Activated CD4-positive, alpha-beta T cell treated with anti-CD3 and anti-CD28 coated beads for 36 hours (primary cell): ENCODE results near the gene LZTS3. TPM values are rescaled to one million over a fixed set of nuclear protein-coding genes. Genes with fewer than 3 reads are reported as not detected.
"Not testable (repeated sequence)": the region's sequence is repeated elsewhere in the genome, so short reads cannot be mapped to it uniquely, and the experiment has no call there.

Source experiments
- ATAC-seq: fragments of 200-7000 bp; cut with Tn5 transposase; one replicate; pipeline ENCODE4 v1.10.0; 2021; ENCODE audit warnings: mild to moderate bottlenecking, moderate library complexity
- CTCF ChIA-PET: fragments of 350-600 bp; sonication (Branson Sonifier 250); formaldehyde crosslinking; loops from one replicate; lab custom pipeline; 2021; ENCODE audit warnings: antibody characterized with exemption; lab: Charles Lee
- POLR2A ChIA-PET: fragments of 350-600 bp; sonication (Branson Sonifier 250); formaldehyde crosslinking; loops from one replicate; lab custom pipeline; 2021; ENCODE audit warnings: antibody characterized with exemption, inconsistent platforms; lab: Charles Lee
- DNase-seq: peaks from one replicate; pipeline ENCODE4 v3.0.0-alpha.2; 2020
- H3K27ac Mint-ChIP-seq: one replicate; pipeline ENCODE4 v1.8.0; 2021; ENCODE audit warnings: mixed read lengths
- H3K27me3 Mint-ChIP-seq: one replicate; pipeline ENCODE4 v1.8.0; 2021; ENCODE audit warnings: mixed read lengths
- H3K36me3 Mint-ChIP-seq: one replicate; pipeline ENCODE4 v1.8.0; 2021; ENCODE audit warnings: low read depth, mixed read lengths
- H3K4me1 Mint-ChIP-seq: one replicate; pipeline ENCODE4 v1.8.0; 2021; ENCODE audit warnings: mixed read lengths
- H3K4me3 Mint-ChIP-seq: one replicate; pipeline ENCODE4 v1.8.0; 2021; ENCODE audit warnings: mild to moderate bottlenecking, moderate library complexity, mixed read lengths
- H3K9me3 Mint-ChIP-seq: one replicate; pipeline ENCODE4 v1.8.0; 2021; ENCODE audit warnings: low read depth, mixed read lengths
- intact Hi-C, 2 experiments: fragments of 100-400 bp; cut with DNase I in 1 of 2; cut with micrococcal nuclease in 1 of 2; formaldehyde crosslinking; loops; one replicate each; pipeline versions ENCODE4 v1.14.2 to v1.15.1; 2022 to 2024; cut with DNase I, micrococcal nuclease
- total RNA-seq, 2 experiments: library from RNA; stranded (reverse); gene quantifications; one replicate each; pipeline ENCODE4 v1.2.3, GENCODE V29; 2021

Gene LZTS3
- total RNA-seq, 2 experiments from 2014 or later: 0.87 to 0.88 TPM

DNA sequence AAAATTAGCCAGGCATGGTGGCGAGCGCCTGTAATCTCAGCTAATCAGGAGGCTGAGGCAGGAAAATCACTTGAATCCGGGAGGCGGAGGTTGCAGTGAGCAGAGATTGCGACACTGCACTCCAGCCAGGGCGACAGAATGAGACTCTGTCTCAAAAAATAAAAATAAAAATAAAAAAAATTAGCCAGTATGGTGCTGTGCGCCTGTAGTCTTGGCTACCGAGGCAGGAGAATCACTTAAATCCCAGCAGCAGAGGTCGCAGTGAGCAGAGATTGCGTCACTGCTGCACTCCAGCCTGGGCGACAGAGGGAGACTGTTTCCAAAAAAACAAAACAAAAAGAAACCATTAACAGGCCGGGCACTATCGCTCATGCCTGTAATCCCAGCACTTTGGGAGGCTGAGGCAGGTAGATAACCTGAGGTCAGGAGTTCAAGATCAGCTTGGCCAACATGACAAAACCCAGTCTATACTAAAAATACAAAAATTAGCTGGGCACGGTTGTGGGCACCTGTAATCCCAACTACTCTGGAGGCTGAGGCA lies 55.4 kb downstream of the LZTS3 start:
- DNase-seq (peak; percentile 75), ATAC-seq (peak; percentile 70)
- H3K4me1 Mint-ChIP-seq: peaks cover 37% of the 10 kb centered on the region
- peaks cover 26% of the 10 kb centered on the region for H3K36me3 Mint-ChIP-seq
- intact Hi-C loops: loop anchor here in 1 of 2 experiments (1.0 kb wide), 1 partner anchor 198 kb away; no protein-coding TSS in a partner anchor
- not testable (repeated sequence) for H3K27ac Mint-ChIP-seq, H3K27me3 Mint-ChIP-seq, H3K4me3 Mint-ChIP-seq, H3K9me3 Mint-ChIP-seq
- ChIA-PET CTCF (interaction anchor here (1.1 to 3.8 kb wide), 4 partner anchors 11 to 65 kb away, joined by 3 to 21 read pairs (median 6); no protein-coding TSS in a partner anchor), POLR2A (interaction anchor here (0.7 kb wide), 1 partner anchor 60 kb away, joined by 3 read pairs; no protein-coding TSS in a partner anchor)

- DNase-seq: no peak
- ChIA-PET CTCF (interaction anchor here (0.8 to 1.3 kb wide), 4 partner anchors 11 to 68 kb away, joined by 3 read pairs; no protein-coding TSS in a partner anchor), POLR2A (no interaction called here)
- Mint-ChIP-seq H3K9me3 (no peaks in the 10 kb centered on the region), H3K36me3 (peaks cover 11% of the 10 kb centered on the region), H3K4me1 (peaks cover 21% of the 10 kb centered on the region), H3K27ac (no peak overlapping the region), H3K27me3 (no peaks in the 10 kb centered on the region), H3K4me3 (no peak overlapping the region)
- intact Hi-C loops: no loop called here
- no peak for ATAC-seq
Measured at GRCh38 chr20:3116341-3116740, 57.0 kb downstream of the LZTS3 start.

DNA sequence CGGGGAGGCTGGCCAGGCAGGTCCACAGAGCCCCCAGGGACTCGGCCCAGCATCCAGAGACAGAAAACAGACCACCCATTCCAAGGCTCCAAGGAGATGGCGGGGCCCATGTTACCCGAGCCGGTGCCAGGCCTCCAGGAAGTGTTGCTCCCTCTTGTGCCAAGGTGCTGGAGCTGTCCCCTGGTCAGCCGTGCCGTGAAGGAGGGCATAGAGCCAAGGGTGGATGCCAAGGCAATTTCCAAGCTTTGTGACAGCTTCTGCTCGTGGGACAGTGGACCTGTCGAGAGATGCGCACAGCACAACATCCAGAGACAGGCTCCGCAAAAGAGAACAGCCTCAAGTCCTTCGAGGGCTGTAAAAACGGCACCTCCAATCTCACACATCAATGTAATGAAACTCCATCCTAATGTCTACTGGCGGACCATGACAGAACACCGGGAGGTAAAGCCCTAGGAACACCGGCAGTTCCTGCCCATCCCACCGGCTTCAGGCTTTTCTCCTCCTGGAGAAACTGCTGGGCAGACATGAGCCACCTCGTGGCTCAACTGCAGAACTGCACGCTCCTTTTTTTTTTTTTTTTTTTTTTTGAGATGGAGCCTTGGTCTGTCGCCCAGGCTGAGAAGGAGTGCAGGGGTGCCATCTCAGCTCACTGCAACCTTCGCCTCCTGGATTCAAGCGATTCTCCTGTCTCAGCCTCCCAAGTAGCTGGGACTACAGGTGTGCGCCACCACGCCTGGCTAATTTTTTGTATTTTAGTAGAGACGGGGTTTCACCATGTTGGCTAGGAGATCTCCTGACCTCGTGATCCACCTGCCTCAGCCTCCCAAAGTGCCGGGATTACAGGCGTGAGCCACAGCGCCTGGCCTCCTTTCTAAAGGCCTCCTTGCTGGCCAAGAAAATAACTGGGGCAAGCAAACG lies 57.9 kb downstream of the LZTS3 start:
- DNase-seq: peak; percentile 32
- peaks cover 2% of the 10 kb centered on the region for H3K36me3 Mint-ChIP-seq
- peak; percentile 52 for ATAC-seq
- ChIA-PET CTCF (interaction anchor here (0.6 to 1.6 kb wide), 10 partner anchors 10 to 134 kb away, joined by 3 to 10 read pairs (median 3); no protein-coding TSS in a partner anchor), POLR2A (no interaction called here)
- peaks cover 13% of the 10 kb centered on the region for H3K4me1 Mint-ChIP-seq
- no peaks in the 10 kb centered on the region for H3K27me3 Mint-ChIP-seq
- no peak overlapping the region for H3K27ac Mint-ChIP-seq
- H3K9me3 Mint-ChIP-seq: no peaks in the 10 kb centered on the region
- intact Hi-C loops: loop anchor here (1.0 kb wide), 1 partner anchor 61 kb away; no protein-coding TSS in a partner anchor
- H3K4me3 Mint-ChIP-seq: no peak overlapping the region

Other genes starting within 250 kb of the LZTS3 start
- gene GNRH2, start 129.9 kb downstream of the LZTS3 start, total RNA-seq: 1 to 10 TPM; 8.0 to 8.3 TPM
- gene MRPS26, start 127.5 kb downstream of the LZTS3 start, total RNA-seq: 100 to 1,000 TPM; 107 to 153 TPM
- gene OXT, start 101.9 kb downstream of the LZTS3 start, total RNA-seq: under 1 TPM in 1 of 2 experiments, not detected in 1; 0.40 TPM
- gene AVP, start 88.8 kb downstream of the LZTS3 start, total RNA-seq: not detected
- 10 to 100 TPM; 22.6 TPM for gene FASTKD5, start 13.7 kb downstream of the LZTS3 start, total RNA-seq
- gene UBOX5, start 13.7 kb downstream of the LZTS3 start, total RNA-seq: 1 to 10 TPM; 4.9 to 5.5 TPM
- 10 to 100 TPM; 49.3 to 52.2 TPM for gene DDRGK1, start 31.1 kb upstream of the LZTS3 start, total RNA-seq
- 10 to 100 TPM; 32.7 to 67.5 TPM for gene ITPA, start 35.9 kb upstream of the LZTS3 start, total RNA-seq
- under 1 TPM; 0.60 to 0.66 TPM for gene SLC4A11, start 65.6 kb upstream of the LZTS3 start, total RNA-seq
- 1 to 10 TPM; 1.3 to 1.8 TPM for gene DNAAF9, start 234.1 kb upstream of the LZTS3 start, total RNA-seq